ENCODE measurements around the gene EP400. TPM values are rescaled to one million over a fixed set of nuclear protein-coding genes. Genes with fewer than 3 reads are reported as not detected.
A peak's percentile ranks its signal among the peaks of the same experiment; 100 is the strongest.

EP400 gene
- total and polyA plus RNA-seq, 2 of the 13 experiments (the other 11 are each of a cell fraction or from before 2014, with no cell fraction given) = 4.9 to 5.0 TPM

- 0 out of 2 replicates have a peak, but pooled peaks have one; percentile 24 for TF ChIP-seq FLYWCH1 (CRISPR knock-in tag; IDR thresholded peaks at IDR 0.05)
- TF ChIP-seq TOPORS (CRISPR knock-in tag; IDR thresholded peaks at IDR 0.05) = peak; percentile 88
- TF ChIP-seq, protein P1, sequence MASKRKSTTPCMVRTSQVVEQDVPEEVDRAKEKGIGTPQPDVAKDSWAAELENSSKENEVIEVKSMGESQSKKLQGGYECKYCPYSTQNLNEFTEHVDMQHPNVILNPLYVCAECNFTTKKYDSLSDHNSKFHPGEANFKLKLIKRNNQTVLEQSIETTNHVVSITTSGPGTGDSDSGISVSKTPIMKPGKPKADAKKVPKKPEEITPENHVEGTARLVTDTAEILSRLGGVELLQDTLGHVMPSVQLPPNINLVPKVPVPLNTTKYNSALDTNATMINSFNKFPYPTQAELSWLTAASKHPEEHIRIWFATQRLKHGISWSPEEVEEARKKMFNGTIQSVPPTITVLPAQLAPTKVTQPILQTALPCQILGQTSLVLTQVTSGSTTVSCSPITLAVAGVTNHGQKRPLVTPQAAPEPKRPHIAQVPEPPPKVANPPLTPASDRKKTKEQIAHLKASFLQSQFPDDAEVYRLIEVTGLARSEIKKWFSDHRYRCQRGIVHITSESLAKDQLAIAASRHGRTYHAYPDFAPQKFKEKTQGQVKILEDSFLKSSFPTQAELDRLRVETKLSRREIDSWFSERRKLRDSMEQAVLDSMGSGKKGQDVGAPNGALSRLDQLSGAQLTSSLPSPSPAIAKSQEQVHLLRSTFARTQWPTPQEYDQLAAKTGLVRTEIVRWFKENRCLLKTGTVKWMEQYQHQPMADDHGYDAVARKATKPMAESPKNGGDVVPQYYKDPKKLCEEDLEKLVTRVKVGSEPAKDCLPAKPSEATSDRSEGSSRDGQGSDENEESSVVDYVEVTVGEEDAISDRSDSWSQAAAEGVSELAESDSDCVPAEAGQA (IDR thresholded peaks at IDR 0.05; ENCODE audit: low read depth) = no peak
- TF ChIP-seq, protein P1 (CRISPR knock-in tag; IDR thresholded peaks at IDR 0.05; ENCODE audit: borderline replicate concordance) = 0 out of 2 replicates have a peak, but pooled peaks have one; percentile 73
- TF ChIP-seq ELF1 (CRISPR knock-in tag; IDR thresholded peaks at IDR 0.05) = peak; percentile 41; the same call in 1 of the 2 replicates
- TF ChIP-seq, protein P2, sequence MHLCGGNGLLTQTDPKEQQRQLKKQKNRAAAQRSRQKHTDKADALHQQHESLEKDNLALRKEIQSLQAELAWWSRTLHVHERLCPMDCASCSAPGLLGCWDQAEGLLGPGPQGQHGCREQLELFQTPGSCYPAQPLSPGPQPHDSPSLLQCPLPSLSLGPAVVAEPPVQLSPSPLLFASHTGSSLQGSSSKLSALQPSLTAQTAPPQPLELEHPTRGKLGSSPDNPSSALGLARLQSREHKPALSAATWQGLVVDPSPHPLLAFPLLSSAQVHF (CRISPR knock-in tag; IDR thresholded peaks at IDR 0.05) = peak; percentile 32; the same call in 1 of the 2 replicates
- TF ChIP-seq KDM2A (CRISPR knock-in tag; IDR thresholded peaks at IDR 0.05; ENCODE audit: borderline replicate concordance, low read depth) = peak; percentile 74
- TF ChIP-seq POLR2G (IDR thresholded peaks at IDR 0.05; ENCODE audit: low read depth, low read length) = peak; percentile 62
- TF ChIP-seq MYC (CRISPR knock-in tag; IDR thresholded peaks at IDR 0.05; ENCODE audit: borderline replicate concordance) = no peak; the same call in 1 of the 2 replicates
- TF ChIP-seq XRCC5 (optimal IDR thresholded peaks at IDR 0.05; ENCODE audit: low read length) = peak; percentile 27
- peak; percentile 72; the same call in 1 of the 2 replicates for TF ChIP-seq SMAD1 (CRISPR knock-in tag; IDR thresholded peaks at IDR 0.05; ENCODE audit: borderline replicate concordance, low read depth)
- peak; percentile 60 for TF ChIP-seq ZNF777 (CRISPR knock-in tag; IDR thresholded peaks at IDR 0.05)
- TF ChIP-seq KAT2B (IDR thresholded peaks at IDR 0.05; ENCODE audit: borderline replicate concordance, low read depth, low read length) = no peak
- TF ChIP-seq KLF9 (CRISPR knock-in tag; IDR thresholded peaks at IDR 0.05; ENCODE audit: low read depth) = no peak
- TF ChIP-seq HOXA7 (CRISPR knock-in tag; IDR thresholded peaks at IDR 0.05) = no peak
- peak; percentile 42; the same call in 1 of the 2 replicates for TF ChIP-seq SALL1 (CRISPR knock-in tag; IDR thresholded peaks at IDR 0.05)
- 0 out of 2 replicates have a peak, but pooled peaks have one; percentile 32 for TF ChIP-seq ZNF232 (CRISPR knock-in tag; IDR thresholded peaks at IDR 0.05; ENCODE audit: borderline replicate concordance)
- TF ChIP-seq THAP11 (CRISPR knock-in tag; IDR thresholded peaks at IDR 0.05) = peak; percentile 88
- TF ChIP-seq ZFY (CRISPR knock-in tag; IDR thresholded peaks at IDR 0.05) = peak; percentile 98
- 0 out of 2 replicates have a peak, but pooled peaks have one; percentile 5 for TF ChIP-seq ZNF333 (CRISPR knock-in tag; IDR thresholded peaks at IDR 0.05; ENCODE audit: borderline replicate concordance)
- TF ChIP-seq MAZ (IDR thresholded peaks at IDR 0.05; ENCODE audit: borderline replicate concordance, low read depth, low read length) = no peak
- peak; percentile 87 for TF ChIP-seq MAZ (CRISPR knock-in tag; IDR thresholded peaks at IDR 0.05; ENCODE audit: low read depth)
- TF ChIP-seq KMT2B (CRISPR knock-in tag; IDR thresholded peaks at IDR 0.05) = peak; percentile 43; the same call in 1 of the 2 replicates
- TF ChIP-seq EP300 (IDR thresholded peaks at IDR 0.05; ENCODE audit: low read depth in 2 of 2, low read length in 2 of 2) = peak in 1 of 2 experiments; percentile 51; a peak in 2 of 4 replicates
- no peak for TF ChIP-seq EP300 (CRISPR knock-in tag; IDR thresholded peaks at IDR 0.05; ENCODE audit: borderline replicate concordance)
Observed at GRCh38 chr12:131949431-131950181, at the start of gene EP400 (continued).
